H1 (cell line): ENCODE data around the gene SIGLEC7. TPM values are rescaled to one million over a fixed set of nuclear protein-coding genes. Genes with fewer than 3 reads are reported as not detected.

Experiments
- ASH2L ChIP-seq: fragments of 200-600, 300-600 bp; sonication (generic); IDR thresholded peaks from one replicate; pipeline ENCODE4 v1.7.1; 2017; ENCODE audit warnings: low read length
- BRCA1 ChIP-seq: IDR thresholded peaks from 2 replicates; pipeline ENCODE4 v1.6.1; 2012; ENCODE audit warnings: low read depth, low read length, improper control_type of control experiment
- CBX8 ChIP-seq: fragments of 300-800, 300-1000 bp; sonication (generic); IDR thresholded peaks from 2 replicates; pipeline ENCODE4 v1.7.1; 2016; ENCODE audit warnings: low read depth, low read length, borderline replicate concordance
- CEBPB ChIP-seq: IDR thresholded peaks from 2 replicates; pipeline ENCODE4 v1.6.1; 2012; ENCODE audit warnings: low read depth, low read length
- GTF2F1 ChIP-seq: IDR thresholded peaks from 2 replicates; pipeline ENCODE4 v1.6.1; 2012; ENCODE audit warnings: low read depth, low read length, improper control_type of control experiment, borderline replicate concordance
- JUN ChIP-seq: IDR thresholded peaks from 2 replicates; pipeline ENCODE4 v1.6.1; 2011; ENCODE audit warnings: low read depth, mild to moderate bottlenecking, improper control_type of control experiment, low read length
- KDM5A ChIP-seq: fragments of 200-600 bp; IDR thresholded peaks from 2 replicates; pipeline ENCODE4 v1.7.1; 2012; ENCODE audit warnings: mild to moderate bottlenecking, low read length, inconsistent platforms, mixed read lengths
- POU5F1 ChIP-seq: IDR thresholded peaks from 2 replicates; pipeline ENCODE4 v1.6.1; 2011; ENCODE audit warnings: low read depth, mild to moderate bottlenecking, low read length, moderate library complexity
- RBBP5 ChIP-seq: IDR thresholded peaks from 2 replicates; pipeline ENCODE4 v1.7.1; 2012; ENCODE audit warnings: low read depth, mild to moderate bottlenecking, inconsistent platforms, low read length, moderate library complexity, borderline replicate concordance
- SIN3A ChIP-seq, 2 experiments: IDR thresholded peaks in 1 of 2; conservative IDR thresholded peaks in 1 of 2; 2 replicates each; pipeline ENCODE4 v1.6.1; 2011 to 2012; ENCODE audit warnings: low read length in 2 of 2, improper control_type of control experiment in 1 of 2, low read depth in 1 of 2, mild to moderate bottlenecking in 1 of 2
- SIX5 ChIP-seq: IDR thresholded peaks from 2 replicates; pipeline ENCODE4 v1.6.1; 2011; ENCODE audit warnings: mild to moderate bottlenecking, low read depth, low read length
- SUZ12 ChIP-seq: fragments of 200-600 bp; sonication (generic); IDR thresholded peaks from 2 replicates; pipeline ENCODE4 v1.6.1; 2012; ENCODE audit warnings: mild to moderate bottlenecking, inconsistent platforms, low read length, moderate library complexity, mixed read lengths
- polyA plus RNA-seq, 7 experiments: library from polyadenylated mRNA; depleted of rRNA in 3 of 7; stranded (reverse) in 5 of 7; unstranded in 2 of 7; fragments of >200 nt in 5 of 7; fragments of 200-250 nt in 2 of 7; gene quantifications; 1 replicate in 5 of 7; 2 replicates in 1 of 7; 4 replicates in 1 of 7; pipeline versions ENCODE4 v1.2.1 to v1.2.3, GENCODE V29; 2011 to 2013; ENCODE audit warnings: missing spikeins in 2 of 7, mixed read lengths in 2 of 7
- total RNA-seq: library from RNA; stranded (reverse); fragmentation: NEBNext Ultra II Directional; extraction: Animal tissue kit (Norgen Biotek cat#: 25700); gene quantifications from 2 replicates; pipeline ENCODE4 v1.2.1, GENCODE V29; 2021
- TF ChIP-seq, protein P1 (sequence below): fragments of 300-600 bp; sonication (generic); IDR thresholded peaks from 2 replicates; pipeline ENCODE4 v1.7.1; 2012; ENCODE audit warnings: low read length, moderate library complexity, mild to moderate bottlenecking, inconsistent platforms; ENCODE audit not compliant: insufficient replicate concordance

SIGLEC7 gene
- total and polyA plus RNA-seq, 2 of the 8 experiments (the other 6 are each of a cell fraction or from before 2014, with no cell fraction given) = not detected

DNA sequence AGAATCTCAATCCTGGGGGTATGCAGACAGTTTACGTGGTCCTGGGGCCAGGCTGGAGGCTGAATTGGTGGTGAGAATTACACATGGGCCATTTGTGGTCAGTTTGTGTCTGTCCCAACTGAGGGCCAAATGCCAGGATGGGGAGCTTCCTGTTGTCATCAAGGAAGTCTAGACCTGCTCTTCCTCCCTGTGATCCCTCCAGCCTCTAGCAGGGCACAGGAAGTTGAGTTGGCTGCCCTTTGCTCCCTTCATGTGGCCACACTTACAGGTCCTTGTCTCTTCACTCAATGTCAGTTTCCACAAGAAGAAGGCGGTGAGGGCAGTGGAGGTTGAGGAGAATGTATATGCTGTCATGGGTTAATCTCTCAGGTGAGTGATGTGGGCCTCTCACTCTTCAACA lies 30.1 kb downstream of the SIGLEC7 start (continued):
- TF ChIP-seq, protein P1, sequence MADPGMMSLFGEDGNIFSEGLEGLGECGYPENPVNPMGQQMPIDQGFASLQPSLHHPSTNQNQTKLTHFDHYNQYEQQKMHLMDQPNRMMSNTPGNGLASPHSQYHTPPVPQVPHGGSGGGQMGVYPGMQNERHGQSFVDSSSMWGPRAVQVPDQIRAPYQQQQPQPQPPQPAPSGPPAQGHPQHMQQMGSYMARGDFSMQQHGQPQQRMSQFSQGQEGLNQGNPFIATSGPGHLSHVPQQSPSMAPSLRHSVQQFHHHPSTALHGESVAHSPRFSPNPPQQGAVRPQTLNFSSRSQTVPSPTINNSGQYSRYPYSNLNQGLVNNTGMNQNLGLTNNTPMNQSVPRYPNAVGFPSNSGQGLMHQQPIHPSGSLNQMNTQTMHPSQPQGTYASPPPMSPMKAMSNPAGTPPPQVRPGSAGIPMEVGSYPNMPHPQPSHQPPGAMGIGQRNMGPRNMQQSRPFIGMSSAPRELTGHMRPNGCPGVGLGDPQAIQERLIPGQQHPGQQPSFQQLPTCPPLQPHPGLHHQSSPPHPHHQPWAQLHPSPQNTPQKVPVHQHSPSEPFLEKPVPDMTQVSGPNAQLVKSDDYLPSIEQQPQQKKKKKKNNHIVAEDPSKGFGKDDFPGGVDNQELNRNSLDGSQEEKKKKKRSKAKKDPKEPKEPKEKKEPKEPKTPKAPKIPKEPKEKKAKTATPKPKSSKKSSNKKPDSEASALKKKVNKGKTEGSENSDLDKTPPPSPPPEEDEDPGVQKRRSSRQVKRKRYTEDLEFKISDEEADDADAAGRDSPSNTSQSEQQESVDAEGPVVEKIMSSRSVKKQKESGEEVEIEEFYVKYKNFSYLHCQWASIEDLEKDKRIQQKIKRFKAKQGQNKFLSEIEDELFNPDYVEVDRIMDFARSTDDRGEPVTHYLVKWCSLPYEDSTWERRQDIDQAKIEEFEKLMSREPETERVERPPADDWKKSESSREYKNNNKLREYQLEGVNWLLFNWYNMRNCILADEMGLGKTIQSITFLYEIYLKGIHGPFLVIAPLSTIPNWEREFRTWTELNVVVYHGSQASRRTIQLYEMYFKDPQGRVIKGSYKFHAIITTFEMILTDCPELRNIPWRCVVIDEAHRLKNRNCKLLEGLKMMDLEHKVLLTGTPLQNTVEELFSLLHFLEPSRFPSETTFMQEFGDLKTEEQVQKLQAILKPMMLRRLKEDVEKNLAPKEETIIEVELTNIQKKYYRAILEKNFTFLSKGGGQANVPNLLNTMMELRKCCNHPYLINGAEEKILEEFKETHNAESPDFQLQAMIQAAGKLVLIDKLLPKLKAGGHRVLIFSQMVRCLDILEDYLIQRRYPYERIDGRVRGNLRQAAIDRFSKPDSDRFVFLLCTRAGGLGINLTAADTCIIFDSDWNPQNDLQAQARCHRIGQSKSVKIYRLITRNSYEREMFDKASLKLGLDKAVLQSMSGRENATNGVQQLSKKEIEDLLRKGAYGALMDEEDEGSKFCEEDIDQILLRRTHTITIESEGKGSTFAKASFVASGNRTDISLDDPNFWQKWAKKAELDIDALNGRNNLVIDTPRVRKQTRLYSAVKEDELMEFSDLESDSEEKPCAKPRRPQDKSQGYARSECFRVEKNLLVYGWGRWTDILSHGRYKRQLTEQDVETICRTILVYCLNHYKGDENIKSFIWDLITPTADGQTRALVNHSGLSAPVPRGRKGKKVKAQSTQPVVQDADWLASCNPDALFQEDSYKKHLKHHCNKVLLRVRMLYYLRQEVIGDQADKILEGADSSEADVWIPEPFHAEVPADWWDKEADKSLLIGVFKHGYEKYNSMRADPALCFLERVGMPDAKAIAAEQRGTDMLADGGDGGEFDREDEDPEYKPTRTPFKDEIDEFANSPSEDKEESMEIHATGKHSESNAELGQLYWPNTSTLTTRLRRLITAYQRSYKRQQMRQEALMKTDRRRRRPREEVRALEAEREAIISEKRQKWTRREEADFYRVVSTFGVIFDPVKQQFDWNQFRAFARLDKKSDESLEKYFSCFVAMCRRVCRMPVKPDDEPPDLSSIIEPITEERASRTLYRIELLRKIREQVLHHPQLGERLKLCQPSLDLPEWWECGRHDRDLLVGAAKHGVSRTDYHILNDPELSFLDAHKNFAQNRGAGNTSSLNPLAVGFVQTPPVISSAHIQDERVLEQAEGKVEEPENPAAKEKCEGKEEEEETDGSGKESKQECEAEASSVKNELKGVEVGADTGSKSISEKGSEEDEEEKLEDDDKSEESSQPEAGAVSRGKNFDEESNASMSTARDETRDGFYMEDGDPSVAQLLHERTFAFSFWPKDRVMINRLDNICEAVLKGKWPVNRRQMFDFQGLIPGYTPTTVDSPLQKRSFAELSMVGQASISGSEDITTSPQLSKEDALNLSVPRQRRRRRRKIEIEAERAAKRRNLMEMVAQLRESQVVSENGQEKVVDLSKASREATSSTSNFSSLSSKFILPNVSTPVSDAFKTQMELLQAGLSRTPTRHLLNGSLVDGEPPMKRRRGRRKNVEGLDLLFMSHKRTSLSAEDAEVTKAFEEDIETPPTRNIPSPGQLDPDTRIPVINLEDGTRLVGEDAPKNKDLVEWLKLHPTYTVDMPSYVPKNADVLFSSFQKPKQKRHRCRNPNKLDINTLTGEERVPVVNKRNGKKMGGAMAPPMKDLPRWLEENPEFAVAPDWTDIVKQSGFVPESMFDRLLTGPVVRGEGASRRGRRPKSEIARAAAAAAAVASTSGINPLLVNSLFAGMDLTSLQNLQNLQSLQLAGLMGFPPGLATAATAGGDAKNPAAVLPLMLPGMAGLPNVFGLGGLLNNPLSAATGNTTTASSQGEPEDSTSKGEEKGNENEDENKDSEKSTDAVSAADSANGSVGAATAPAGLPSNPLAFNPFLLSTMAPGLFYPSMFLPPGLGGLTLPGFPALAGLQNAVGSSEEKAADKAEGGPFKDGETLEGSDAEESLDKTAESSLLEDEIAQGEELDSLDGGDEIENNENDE = no peak
- TF ChIP-seq CBX8 (no peak), CEBPB (no peak), ASH2L (no peak), KDM5A (no peak), JUN (no peak), GTF2F1 (no peak), RBBP5 (no peak), POU5F1 (no peak), SUZ12 (no peak), SIX5 (no peak), SIN3A (conservative IDR thresholded peaks at IDR 0.05 in 1 of 2, IDR thresholded peaks at IDR 0.05 in 1 of 2; ENCODE audit: low read depth in 1 of 2, low read length in 2 of 2) (no peak), BRCA1 (no peak)
